HEK293T (cell line): ENCODE data around the gene RFK.
"Not testable (repeated sequence)": the region's sequence is repeated elsewhere in the genome, so short reads cannot be mapped to it uniquely, and the experiment has no call there.

Experiments used
- CTBP1 ChIP-seq: fragments of 450-650 bp; IDR thresholded peaks from 2 replicates; pipeline ENCODE4 v1.6.1; 2016; ENCODE audit warnings: borderline replicate concordance
- ELF4 ChIP-seq: fragments of 450-650 bp; IDR thresholded peaks from 2 replicates; pipeline ENCODE4 v1.6.1; 2017; ENCODE audit warnings: antibody characterized with exemption
- FOXA1 ChIP-seq: fragments of 450-650 bp; IDR thresholded peaks from 2 replicates; pipeline ENCODE4 v1.6.1; 2016; ENCODE audit warnings: mild to moderate bottlenecking
- FOXM1 ChIP-seq: fragments of 450-650 bp; IDR thresholded peaks from 2 replicates; pipeline ENCODE4 v1.6.1; 2017; ENCODE audit warnings: mild to moderate bottlenecking, borderline replicate concordance
- NFRKB ChIP-seq: fragments of 450-650 bp; IDR thresholded peaks from 2 replicates; pipeline ENCODE4 v1.6.1; 2016; ENCODE audit warnings: mild to moderate bottlenecking, moderate library complexity
- PKNOX1 ChIP-seq: fragments of 450-650 bp; IDR thresholded peaks from 2 replicates; pipeline ENCODE4 v1.6.1; 2016
- SUZ12 ChIP-seq: fragments of 450-650 bp; IDR thresholded peaks from 2 replicates; pipeline ENCODE4 v1.6.1; 2016; ENCODE audit warnings: mild to moderate bottlenecking
- TARDBP ChIP-seq: fragments of 450-650 bp; IDR thresholded peaks from 2 replicates; pipeline ENCODE4 v1.6.1; 2016

- not testable (repeated sequence) for TF ChIP-seq ELF4, SUZ12, TARDBP, NFRKB, PKNOX1, CTBP1, FOXA1, FOXM1
These were observed 42.9 kb upstream of the RFK start for GRCh38 chr9:76437017-76437699.
